Measurements from ENCODE around the gene LMNTD2. TPM values are rescaled to one million over a fixed set of nuclear protein-coding genes. Genes with fewer than 3 reads are reported as not detected.
A peak's percentile ranks its signal among the peaks of the same experiment; 100 is the strongest.

Gene LMNTD2
- total and polyA plus RNA-seq, 2 donors (not counting 3 experiments of a cell fraction or from before 2014, with no cell fraction given) = 2.1 to 2.6 TPM

DNA sequence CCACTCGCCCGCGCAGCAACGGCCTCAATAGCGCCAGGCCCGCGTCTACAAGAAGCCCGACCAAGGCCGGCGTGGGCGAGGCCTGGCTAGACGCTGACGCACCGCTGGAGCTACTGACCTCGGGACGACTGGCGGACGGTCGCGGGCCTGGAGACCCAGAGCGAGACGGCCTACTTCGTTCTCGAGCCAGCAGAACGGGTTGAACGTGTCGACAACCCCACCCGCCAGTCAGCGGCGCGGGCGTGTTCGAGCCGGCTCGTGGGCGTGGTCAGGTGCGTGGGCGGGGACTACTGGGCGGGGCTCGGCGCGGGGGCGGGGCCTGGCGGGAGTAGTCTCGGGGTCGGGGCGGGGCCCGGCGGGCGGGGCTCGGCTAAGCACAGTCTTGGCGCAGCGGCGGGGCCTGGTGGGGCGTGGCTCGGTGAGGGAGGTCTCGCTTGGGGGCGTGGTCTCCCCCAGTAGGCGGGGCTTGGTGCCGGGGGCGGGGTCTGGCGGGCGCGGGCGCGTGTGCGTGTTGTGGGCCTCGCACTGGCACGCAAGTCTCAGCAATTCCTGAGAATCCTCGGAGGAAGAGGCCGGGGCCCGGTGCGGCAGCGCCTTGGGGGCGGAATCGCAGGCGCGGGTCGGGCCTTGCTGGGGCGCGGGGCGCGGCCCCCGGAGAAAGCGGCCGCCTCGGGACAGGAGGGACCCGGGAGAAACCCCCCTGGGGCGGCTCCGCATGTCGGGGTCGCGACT is 53.4 kb downstream of the LMNTD2 start, which contains the start of gene RNH1:
Gene RNH1 (minus strand): TSS at position 248 of the 732 bp plus-strand sequence. CDS start 5,080 bp downstream, outside the sequence.
- Histone ChIP-seq H3K27ac (ENCODE audit: insufficient read depth, low read depth, low read length) (peak within 1 kb of the TSS; percentile 99), H3K36me3 (ENCODE audit: control insufficient read depth in 2 of 2, extremely low read depth in 1 of 2, insufficient read depth in 2 of 2, low read length in 2 of 2) (no peaks in the 10 kb centered on the region), H3K4me2 (ENCODE audit: insufficient read depth, low read length) (peak within 1 kb of the TSS; percentile 82), H3K9me3 (replicated peaks; ENCODE audit: control insufficient read depth, insufficient read depth, low read length) (no peaks in the 10 kb centered on the region), H3K79me2 (ENCODE audit: control insufficient read depth, insufficient read depth, low read length) (peaks cover 20% of the 10 kb centered on the region), H2AFZ (ENCODE audit: low read depth, low read length) (peak within 1 kb of the TSS; percentile 38), H3K9ac (replicated peaks; ENCODE audit: extremely low read depth, insufficient read depth, low read length) (peak within 1 kb of the TSS; percentile 99), H3K9me1 (replicated peaks; ENCODE audit: control insufficient read depth, extremely low read depth, insufficient read depth, low read length) (no peaks in the 10 kb centered on the region), H3K4me1 (ENCODE audit: control insufficient read depth, extremely low read depth, insufficient read depth, low read length) (peaks cover 24% of the 10 kb centered on the region), H4K20me1 (replicated peaks; ENCODE audit: control insufficient read depth, extremely low read depth, insufficient read depth, low read length) (no peaks in the 10 kb centered on the region), H3K4me3 (replicated peaks in 1 of 3; ENCODE audit: insufficient read depth in 1 of 3, low read depth in 1 of 3, low read length in 3 of 3) (peak within 1 kb of the TSS; percentile 69 to 81 (median 79)), H3K27me3 (ENCODE audit: control insufficient read depth in 2 of 2, insufficient read depth in 2 of 2, low read length in 2 of 2) (no peaks in the 10 kb centered on the region)
- FAIRE-seq (no peak), DNase-seq (ENCODE audit: low read depth, low spot score) (peak; percentile 93)
- intact Hi-C loops (cut with micrococcal nuclease) = loop anchor here (1.0 to 2.0 kb wide), 5 partner anchors 11 to 300 kb away; partner anchors contain the start of genes BET1L, PSMD13, PTDSS2 and RIC8A
- CTCF ChIA-PET = interaction anchor here (0.9 to 1.3 kb wide), 3 partner anchors 11 to 100 kb away, joined by 3 to 6 read pairs (median 3); no protein-coding TSS in a partner anchor
- no peak for TF ChIP-seq EZH2 (IDR thresholded peaks at IDR 0.05; ENCODE audit: borderline replicate concordance, low read depth, low read length, severe bottlenecking)
- TF ChIP-seq POLR2AphosphoS5 (IDR thresholded peaks at IDR 0.05; ENCODE audit: insufficient read depth, low read depth, low read length) = peak; percentile 42
- no peak for TF ChIP-seq GATA2 (IDR thresholded peaks at IDR 0.05; ENCODE audit: insufficient read depth, insufficient read length, low read depth, low read length)
- TF ChIP-seq, protein P1, sequence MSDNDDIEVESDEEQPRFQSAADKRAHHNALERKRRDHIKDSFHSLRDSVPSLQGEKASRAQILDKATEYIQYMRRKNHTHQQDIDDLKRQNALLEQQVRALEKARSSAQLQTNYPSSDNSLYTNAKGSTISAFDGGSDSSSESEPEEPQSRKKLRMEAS (IDR thresholded peaks at IDR 0.05; ENCODE audit: insufficient read depth, insufficient read length) = no peak
- TF ChIP-seq FOS (IDR thresholded peaks at IDR 0.05; ENCODE audit: borderline replicate concordance, insufficient read depth, low read length) = no peak
- no peak for TF ChIP-seq CTCF (IDR thresholded peaks at IDR 0.05; ENCODE audit: extremely low read depth in 1 of 2, insufficient read depth in 1 of 2, low read depth in 1 of 2, low read length in 2 of 2)
- peak; percentile 77 for TF ChIP-seq POLR2A (IDR thresholded peaks at IDR 0.05; ENCODE audit: low read depth, low read length)
- no peak for TF ChIP-seq JUN (IDR thresholded peaks at IDR 0.05; ENCODE audit: borderline replicate concordance, insufficient read depth, insufficient read length, low read depth)
- no peak for TF ChIP-seq MYC (IDR thresholded peaks at IDR 0.05; ENCODE audit: low read depth, low read length)
- POLR2A ChIA-PET = interaction anchor here (0.6 to 1.4 kb wide), 6 partner anchors 37 to 514 kb away, joined by 3 to 4 read pairs (median 3); partner anchors contain the start of genes BET1L and RIC8A
- dilution Hi-C loops (cut with MboI; ENCODE audit: extremely low pct_ligation_motif_present, low sequenced_read_pairs) = no loop called here
- no TSS peak for BruUV-seq (replicated peaks)
